Esophagus muscularis mucosa (tissue), 3 donors: ENCODE results near the gene RBMS3.

Source experiments
- CTCF ChIP-seq, 3 experiments: fragments of 200-600 bp in 2 of 3; fragments of 450-650 bp in 1 of 3; sonication (generic) in 2 of 3; IDR thresholded peaks; one replicate each; pipeline ENCODE4 v1.5.1; 2017 to 2019; ENCODE audit warnings: antibody characterized with exemption in 3 of 3, mild to moderate bottlenecking in 2 of 3, moderate library complexity in 1 of 3
- POLR2A ChIP-seq: fragments of 450-650 bp; IDR thresholded peaks from one replicate; pipeline ENCODE4 v1.6.1; 2017; ENCODE audit warnings: antibody characterized with exemption, moderate library complexity, mild to moderate bottlenecking, low read depth

DNA sequence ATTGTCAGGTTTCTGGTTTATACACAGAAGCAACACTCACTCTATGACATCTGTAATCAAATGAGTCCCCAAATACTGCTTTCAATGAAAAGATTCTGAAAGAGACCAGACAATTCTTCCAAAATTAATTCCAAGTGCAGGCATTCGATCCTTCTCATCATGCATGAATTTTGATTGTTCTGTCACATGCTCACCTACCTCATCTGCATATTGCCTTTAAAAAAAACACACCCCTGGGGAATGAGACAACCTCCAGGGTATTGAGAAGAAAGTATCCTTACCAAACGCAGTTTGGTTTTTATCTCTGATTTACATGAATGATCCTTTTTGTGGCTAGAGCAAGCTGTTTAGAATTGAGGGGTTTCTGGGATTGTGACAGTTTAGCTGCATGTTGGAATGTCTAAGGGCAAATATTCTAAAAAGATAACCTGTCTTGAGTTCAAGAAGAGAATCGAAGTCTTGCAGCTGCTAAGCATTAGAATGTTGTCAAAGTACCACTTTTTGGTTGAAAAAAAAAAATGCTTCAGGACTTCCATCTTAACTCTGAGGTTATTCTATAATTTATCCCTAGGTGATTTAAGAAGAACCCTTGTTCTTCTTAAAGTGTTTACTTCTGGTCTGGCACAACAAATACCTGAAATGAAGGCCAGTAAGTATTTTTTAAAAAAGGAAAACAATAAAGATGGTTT lies 653.1 kb downstream of the RBMS3 start:
- TF ChIP-seq CTCF (IDR thresholded peaks at IDR 0.05): no peak
- TF ChIP-seq POLR2A: no peak
